GM15510 (cell line): ENCODE measurements around the gene LEMD1.

ENCODE experiments used
- POLR2A ChIP-seq: IDR thresholded peaks from 3 replicates; pipeline ENCODE4 v1.6.1; 2011; ENCODE audit warnings: borderline replicate concordance; ENCODE audit not compliant: insufficient read length; ENCODE audit errors: extremely low read depth

Gene LEMD1

DNA sequence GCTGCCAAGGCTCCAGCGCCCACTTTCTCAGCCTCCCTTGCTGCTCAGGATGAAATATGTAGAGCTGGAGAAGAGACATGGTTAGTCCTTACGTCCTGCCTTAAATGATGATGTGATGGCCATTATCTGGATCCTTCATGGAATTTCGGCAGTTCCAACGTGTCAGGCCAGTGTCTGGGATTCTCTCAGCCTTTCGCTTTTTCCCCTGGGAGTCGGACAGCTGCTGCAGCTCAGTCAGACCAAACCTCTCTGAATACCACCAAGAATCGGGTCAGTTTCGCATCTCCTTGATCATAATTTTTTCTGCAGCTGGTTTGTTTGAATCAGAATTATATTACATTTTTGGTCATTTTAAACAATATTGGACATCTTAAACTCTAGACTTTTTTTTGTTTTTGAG, 42.8 kb downstream of the LEMD1 start:
- no peak for TF ChIP-seq POLR2A

DNA sequence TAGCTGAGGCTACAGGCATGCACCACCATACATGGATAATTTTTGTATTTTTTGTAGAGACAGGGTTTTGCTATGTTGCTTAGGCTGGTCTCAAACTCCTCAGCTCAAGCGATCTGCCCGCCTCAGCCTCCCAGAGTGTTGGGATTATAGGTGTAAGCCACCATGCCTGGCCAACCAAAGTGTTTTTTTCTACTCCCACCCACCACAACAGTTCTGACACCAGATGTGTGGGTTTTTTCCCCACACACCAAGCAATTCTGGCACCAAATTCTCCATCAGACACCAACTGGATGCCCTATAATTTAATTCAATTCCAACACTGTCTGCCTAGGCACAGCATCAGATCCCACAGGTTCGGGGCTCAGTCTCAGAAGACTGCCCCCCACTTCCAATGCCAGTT, 44.5 kb downstream of the LEMD1 start:
- no peak for TF ChIP-seq POLR2A

DNA sequence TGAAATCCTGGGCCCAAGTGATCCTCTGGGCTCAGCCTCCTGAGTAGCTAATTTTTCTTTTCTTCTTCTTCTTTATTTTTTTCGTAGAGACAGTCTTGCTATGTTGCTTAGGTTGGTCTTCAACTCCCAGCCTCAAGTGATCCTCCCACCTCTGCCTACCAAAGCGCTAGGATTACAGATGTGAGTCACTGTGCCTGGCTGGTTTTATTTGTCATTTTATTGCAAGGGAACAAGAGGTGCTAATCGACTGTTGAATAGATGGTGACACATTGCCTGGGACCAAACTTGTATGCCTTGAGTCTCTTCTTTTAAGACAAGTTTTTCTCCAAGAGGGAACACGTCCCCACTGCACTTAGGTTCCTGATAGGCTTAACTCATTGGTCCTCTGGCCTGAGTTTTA, 45.1 kb downstream of the LEMD1 start:
- TF ChIP-seq POLR2A, result no peak

DNA sequence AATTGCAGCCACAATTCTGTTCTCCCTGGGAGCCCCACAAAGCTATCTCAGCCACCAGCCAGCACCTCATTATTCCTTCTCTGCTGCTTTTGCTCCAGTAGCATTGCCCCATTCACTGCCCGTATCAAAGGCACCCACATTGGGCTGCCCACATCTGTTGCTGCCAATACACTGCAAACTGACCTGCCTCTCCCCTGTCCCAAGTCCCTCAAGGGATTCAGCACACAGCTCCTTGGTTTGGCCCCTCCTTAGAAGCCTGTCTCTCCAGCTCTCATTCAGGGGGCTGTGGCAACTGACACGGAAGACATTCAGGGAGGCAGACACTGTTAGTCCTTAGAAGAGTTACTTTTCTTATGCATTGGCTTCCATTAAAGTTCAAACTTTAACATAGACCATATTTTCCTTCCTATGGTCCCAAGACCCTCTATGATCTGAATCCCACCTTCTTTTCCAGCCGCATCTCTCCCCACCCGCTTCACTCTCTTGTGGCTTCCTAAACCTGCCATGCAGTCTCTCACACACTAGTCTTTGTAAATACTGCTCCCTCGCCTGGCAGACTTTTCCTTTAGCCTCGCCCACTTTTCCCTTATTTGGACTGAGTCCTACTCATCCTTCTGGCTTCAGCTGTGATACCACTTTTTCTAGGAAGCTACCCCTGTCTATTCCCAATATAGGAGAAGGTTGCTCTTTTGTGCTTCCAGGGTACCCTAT, 45.9 kb downstream of the LEMD1 start:
- TF ChIP-seq POLR2A, result no peak

DNA sequence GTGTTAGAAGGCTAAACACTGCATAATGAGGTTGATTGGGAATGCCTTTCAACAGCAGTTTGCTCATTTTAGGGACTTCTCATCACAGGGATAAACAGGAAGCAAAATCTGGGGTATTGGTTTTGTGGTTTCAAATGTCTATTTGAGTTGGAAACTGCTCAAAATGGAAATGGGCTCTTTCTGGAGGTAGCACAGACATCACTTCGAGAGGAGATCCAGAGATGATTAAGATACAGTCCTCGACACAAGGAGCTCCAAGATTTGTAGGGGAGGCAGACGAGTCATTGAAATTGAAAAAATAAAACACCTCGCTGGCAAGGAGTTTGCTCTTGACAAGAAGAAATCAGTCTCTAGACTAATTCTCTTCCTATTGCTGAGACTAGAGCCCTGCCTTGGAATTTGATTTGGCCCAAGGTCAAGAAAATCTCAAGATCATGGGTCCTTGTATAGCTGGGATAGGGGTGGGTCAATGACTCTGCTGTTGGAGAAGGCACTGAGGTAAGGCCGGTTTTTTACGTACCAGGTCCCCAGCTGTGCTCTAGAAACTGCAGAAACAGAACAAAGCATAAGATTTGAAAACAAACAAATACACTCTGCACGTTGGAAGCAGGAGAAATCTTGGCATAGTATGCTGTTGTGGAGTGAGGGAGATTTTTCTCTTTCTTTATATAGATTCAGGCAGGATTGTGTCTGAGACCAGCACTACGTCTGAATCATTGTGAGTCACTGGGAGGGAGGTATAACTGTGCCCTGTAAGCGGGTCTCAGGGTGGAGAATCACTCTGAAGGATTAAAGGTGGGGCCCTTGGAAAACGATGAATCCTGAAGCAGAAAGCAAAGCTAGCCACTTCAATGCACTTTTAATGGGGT, 47.4 kb downstream of the LEMD1 start:
- no peak for TF ChIP-seq POLR2A

DNA sequence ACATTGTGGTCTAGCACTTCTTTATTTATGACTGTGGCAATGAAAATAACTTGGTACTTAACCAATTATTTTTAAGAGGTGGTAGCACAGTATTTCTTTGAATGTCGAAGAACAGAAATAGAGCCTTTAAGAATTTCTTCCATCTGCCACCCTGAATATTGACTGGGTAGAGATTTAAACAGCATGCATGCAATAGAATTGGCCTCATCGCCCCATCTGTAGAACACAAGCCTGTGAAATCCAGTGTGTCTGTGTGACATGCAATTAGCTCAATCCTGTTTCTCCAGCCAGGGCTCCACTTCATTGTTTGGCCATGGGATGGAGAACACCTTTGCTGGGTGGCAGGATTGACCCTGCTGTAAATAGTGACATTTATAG, 48.1 kb downstream of the LEMD1 start:
- TF ChIP-seq POLR2A, result no peak

DNA sequence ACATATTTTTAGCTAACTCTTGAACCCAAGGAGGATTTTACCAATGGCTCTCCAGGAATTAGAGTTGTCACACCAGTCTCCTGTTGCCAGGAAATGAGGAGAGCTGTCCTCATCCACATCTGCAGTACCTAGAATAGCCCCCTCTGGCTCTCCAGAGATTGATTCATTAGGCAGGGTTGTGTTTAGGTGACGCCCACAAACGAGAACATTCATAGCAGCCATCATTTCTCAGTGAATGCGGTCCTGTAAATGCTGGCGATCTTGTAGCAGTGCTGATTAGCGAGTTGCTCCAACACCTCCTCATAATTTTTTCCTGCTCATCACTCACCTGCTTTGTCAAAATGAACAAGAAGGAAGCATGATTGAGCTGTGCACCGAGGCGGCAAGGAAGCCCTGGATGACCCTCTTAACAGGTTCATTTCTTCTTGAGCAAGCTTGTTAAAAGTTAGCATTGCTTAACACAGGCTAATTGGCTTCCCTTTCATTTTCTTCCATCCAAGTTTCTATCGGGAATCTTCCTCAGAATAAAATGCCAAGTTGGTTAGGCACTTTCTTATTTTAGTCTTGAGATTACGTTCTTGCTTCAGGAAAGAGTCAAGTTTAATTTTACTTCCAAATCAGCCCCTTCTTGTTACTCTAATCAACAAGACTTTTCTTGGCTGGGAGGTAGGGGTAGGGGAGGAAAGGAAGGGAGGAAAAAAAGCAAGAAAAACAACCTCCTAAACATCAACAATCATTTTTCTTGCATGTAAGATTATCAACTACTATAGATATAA, 48.6 kb downstream of the LEMD1 start:
- no peak for TF ChIP-seq POLR2A

DNA sequence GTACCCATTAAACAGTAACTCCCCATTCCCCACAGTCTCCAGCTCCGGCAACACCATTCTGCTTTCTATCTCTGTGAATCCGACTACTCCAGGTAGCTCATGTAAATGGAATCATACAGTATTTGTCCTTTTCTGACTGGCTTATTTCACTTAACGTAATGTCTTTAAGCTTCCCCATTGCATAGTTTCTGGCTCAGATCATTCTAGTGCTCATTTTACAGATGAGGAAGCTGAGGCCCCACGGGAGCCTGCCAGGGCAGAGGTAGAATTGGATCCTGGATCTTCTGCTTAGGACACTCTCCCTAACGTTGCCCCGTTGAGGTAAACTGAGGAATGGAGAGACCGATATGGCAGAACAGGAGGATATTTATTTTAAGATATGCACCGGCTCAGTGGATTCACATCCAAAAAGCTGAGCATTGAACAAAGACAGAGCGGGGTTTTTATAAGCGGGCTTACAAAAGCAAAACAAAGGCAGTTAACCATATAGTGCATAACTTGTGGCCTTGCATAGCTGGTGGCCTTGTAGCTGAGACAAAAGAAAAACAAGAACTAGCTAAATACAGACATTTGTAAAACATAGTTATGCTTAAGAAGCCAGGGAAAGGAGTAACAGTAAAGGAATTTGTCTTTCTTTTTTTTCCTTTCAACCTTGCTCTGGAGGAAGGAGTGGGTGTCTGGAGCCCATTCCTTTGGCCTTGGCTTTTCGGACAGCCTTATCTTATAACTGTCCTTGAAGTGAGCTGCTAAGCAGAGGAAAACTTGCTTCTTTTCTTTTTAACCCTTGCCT, 49.8 kb downstream of the LEMD1 start:
- no peak for TF ChIP-seq POLR2A

DNA sequence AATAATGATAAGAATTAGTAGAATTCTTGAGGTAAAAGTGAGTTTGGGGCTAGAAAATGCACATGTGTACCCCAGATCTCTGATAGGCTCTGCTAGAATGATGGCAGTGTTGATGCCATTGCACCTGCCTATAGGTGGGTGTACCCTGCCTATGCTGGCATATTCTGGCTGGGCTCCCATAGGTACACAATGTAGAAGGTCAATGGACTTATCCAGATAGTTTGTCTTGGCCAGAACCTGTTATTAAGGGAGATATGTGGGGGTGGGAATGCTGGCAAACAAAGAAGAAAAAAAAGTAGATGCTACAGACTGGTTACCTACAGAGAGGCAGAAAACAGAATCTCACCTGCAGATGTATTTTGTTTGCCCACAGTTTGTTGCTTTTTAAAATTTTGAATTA, 51.1 kb downstream of the LEMD1 start:
- TF ChIP-seq POLR2A, result no peak

DNA sequence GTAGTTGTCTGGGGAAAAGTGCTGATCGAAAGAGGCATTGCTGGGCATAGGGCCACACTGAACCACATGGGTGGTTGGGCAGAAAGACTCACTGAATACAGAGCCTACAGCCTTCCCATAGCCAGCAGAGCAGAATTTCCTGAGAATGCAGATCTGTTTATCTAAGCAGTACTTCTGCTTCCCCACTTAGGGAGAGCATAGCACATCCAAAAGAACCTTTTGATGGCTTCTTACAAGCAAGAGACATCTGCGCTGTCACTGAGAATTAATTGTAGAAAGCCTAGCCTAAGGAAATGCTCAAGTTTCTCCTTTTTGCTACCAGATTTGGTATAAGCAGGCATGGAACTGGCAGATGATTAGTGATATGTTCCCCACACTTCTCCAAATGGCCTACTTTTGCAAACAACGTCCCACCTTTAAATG, 52.1 kb downstream of the LEMD1 start:
- TF ChIP-seq POLR2A, result no peak

DNA sequence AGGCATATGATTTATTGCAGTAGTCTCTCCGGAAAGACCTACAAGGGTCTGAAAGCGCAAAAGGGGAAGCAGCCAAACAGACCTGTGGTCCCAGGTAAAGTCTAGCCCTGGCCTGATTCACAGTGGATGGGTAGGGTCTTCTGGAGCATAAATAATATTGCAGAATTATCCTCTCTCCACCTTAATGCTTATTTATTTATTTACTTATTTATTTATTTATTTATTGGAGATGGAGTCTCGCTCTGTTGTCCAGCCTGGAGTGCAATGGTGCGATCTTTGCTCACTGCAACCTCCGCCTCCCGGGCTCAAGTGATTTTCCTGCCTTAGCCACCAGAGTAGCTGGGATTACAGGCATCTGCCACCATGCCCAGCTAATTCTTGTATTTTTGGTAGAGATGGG, 53.4 kb downstream of the LEMD1 start:
- TF ChIP-seq POLR2A, result no peak

DNA sequence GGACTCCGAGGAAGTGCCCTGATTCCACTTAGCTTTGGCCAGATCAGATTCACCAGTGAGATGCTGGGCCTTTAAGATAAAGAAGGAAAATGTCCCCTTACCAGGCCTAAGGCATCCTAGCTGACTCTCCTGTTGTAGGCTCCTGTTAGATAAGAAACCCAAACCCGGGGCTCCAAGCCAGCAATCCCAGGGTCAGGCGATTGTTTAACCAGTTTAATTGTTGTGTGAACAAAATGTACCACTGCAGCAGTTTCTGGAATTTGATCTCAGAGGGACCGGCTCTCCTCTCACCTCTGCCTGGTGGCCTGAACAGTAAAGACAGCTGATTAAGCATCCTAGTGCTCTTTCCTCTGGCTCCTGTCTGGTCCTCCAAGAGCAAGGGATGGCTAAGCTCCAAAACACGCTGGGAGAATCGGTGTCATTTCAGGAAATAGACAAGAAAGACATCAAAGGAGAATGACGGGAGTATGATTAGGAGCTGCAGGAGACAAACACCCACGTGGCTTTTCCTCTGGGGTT, 55.9 kb downstream of the LEMD1 start:
- TF ChIP-seq POLR2A, result no peak

DNA sequence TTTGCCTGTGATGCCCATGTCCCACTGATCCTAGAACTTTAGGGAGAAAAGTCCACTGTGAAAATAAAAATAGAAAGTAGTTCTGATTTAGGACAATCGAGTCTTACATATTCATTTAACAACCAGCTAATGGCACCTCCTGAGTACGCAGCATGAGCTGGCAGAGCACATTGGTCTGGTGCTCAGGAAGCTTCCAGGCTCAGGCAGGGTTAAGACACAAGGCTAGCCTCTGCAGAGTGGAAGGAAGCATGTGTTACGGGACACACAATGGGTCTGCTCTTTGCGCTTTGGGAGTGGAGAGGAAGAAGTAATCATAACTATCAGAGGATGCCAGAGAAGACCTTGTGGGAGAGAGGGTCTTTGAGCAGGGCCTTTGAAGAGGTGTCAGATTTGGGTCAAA, 61.0 kb downstream of the LEMD1 start:
- no peak for TF ChIP-seq POLR2A

DNA sequence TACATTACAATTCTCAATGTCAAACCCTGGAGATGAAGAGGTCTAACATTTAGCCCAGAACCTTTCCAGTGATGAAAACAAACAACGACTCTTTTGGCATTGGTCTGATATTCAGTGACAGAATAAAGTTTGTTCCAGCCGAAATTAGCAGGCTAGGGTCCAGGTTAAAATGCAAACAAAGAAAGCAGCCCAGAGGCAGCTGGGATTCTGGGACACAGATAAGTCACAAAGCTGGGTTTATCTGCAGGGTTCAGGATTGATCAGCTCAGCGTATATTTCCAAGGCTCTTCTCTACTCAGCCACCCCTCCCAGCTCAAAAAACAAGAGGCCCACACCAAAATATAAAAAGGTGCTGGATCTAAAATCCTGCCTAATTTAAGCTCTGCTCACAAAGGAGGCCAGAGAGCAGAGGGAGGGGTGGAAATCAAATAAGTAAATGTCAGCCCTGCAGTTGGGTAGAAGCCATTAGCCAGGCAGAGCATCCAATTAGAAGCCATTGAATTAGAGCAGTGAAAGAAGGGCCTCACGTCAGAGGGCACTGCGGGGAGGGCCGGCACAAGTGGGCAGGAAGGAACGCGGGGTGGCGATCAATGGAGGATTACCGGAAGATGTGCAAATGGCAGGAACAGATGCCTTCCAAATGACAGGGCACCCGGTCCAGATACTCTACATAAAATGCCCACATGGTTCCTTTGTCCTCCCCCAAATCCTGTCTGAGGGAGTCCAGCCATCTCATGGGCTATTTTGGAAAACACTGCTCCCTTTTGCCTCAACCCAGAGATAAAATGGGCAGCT, 61.9 kb downstream of the LEMD1 start:
- TF ChIP-seq POLR2A, result no peak

DNA sequence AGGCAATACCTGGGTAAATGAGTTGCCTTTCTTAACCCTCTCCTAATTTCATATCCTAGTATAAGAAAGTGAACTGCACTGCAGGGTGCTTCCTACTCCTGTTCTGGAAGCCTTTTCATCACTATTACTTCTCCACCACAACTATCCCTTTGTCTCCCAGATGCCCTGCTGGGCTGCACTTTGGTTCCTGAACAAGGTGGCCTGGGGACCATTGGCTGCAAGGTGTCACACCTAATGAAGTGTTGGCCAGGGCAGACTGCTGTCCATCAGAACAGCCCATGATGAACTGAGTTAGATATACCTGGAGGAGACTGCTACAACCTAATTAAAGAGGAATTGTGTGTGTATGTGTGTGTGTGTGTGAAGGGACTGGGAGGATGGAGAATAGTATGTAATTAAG, 63.3 kb downstream of the LEMD1 start:
- TF ChIP-seq POLR2A, result no peak

DNA sequence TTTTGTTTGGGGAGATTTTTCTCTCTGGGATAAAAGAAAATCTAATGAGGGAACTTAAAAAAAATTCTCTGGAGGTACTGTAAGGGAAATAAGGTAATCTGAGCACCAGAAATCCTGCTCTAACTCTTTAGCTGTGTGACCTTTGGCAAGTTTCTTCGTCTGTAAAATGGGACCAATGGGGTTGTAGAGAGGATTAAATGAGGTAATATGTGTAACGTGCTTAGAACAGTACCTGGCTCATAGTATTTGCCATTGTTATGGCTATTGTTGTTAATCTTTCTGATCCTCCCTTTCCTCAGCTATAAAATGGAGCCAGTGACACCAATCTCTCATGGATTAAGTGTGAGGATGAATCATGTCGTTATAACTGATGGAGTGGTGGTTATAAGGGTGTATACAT, 64.3 kb downstream of the LEMD1 start:
- no peak for TF ChIP-seq POLR2A
